ENCODE results near the gene KIF13A. TPM values are rescaled to one million over a fixed set of nuclear protein-coding genes. Genes with fewer than 3 reads are reported as not detected.

The KIF13A gene
- total RNA-seq, 4 donors from 2014 or later: 63.8 to 86.3 (median 78.2) TPM

DNA sequence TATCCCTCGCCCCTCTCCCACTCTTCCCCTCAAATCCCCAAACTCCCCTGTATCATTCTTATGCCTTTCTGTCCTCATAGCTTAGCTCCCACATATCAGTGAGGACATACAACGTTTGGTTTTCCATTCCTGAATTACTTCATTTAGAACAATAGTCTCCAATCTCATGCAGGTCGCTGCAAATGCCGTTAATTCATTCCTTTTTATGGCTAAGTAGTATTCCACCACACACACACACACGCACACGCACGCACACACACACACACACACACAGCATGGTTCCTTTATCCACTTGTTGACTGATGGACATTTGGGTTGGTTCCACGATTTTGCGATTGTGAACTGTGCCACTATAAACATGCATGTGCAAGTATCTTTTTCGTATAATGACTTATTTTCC is 112.7 kb downstream of the KIF13A start:
- WGBS: 83% methylated on average over 10 of the region's 10 CpGs
- TF ChIP-seq, protein P1, sequence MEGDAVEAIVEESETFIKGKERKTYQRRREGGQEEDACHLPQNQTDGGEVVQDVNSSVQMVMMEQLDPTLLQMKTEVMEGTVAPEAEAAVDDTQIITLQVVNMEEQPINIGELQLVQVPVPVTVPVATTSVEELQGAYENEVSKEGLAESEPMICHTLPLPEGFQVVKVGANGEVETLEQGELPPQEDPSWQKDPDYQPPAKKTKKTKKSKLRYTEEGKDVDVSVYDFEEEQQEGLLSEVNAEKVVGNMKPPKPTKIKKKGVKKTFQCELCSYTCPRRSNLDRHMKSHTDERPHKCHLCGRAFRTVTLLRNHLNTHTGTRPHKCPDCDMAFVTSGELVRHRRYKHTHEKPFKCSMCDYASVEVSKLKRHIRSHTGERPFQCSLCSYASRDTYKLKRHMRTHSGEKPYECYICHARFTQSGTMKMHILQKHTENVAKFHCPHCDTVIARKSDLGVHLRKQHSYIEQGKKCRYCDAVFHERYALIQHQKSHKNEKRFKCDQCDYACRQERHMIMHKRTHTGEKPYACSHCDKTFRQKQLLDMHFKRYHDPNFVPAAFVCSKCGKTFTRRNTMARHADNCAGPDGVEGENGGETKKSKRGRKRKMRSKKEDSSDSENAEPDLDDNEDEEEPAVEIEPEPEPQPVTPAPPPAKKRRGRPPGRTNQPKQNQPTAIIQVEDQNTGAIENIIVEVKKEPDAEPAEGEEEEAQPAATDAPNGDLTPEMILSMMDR (IDR thresholded peaks at IDR 0.05): no peak
- TF ChIP-seq POLR2AphosphoS5 (IDR thresholded peaks at IDR 0.05): no peak
- no peak for TF ChIP-seq POLR2A (IDR thresholded peaks at IDR 0.05; ENCODE audit: low read depth)
- no peak for TF ChIP-seq EP300 (IDR thresholded peaks at IDR 0.05)
- H3K4me3 ChIP-seq: no peak overlapping the region
- no peak for DNase-seq (ENCODE audit: extremely low spot score)
- no peaks in the 10 kb centered on the region for H3K9me3 ChIP-seq
- intact Hi-C loops (cut with DNase I): no loop called here
- peaks cover 0 to 4% (median 0%) of the 10 kb centered on the region in 4 donors for H3K36me3 ChIP-seq
- no peaks in the 10 kb centered on the region for H3K27me3 ChIP-seq
- no peak overlapping the region for H3K27ac ChIP-seq (replicated peaks in 1 of 4)
- H3K4me1 ChIP-seq: peaks cover 22 to 61% (median 53%) of the 10 kb centered on the region in 4 donors

DNA sequence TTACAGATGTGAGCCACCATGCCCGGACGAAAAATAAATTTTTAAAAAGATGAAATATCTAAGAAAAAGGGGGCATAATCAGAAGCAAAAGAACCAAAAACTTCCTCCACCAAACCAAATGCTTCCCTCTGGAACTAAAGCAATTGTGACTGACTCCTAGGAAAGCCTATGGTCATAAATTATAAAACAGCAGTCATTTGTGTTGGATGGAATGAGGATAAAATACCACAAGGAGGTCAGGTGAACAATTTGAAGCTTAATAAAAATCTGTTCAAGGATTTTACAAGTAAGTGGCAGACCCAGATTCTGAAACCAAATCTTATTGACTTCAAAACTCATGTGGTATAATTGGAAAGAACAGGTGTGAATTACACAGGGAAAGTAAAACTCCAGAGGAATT is 114.5 kb downstream of the KIF13A start:
- no peaks in the 10 kb centered on the region for H3K27me3 ChIP-seq
- H3K4me1 ChIP-seq: peaks cover 24 to 59% (median 53%) of the 10 kb centered on the region in 4 donors
- DNase-seq (ENCODE audit: extremely low spot score): no peak
- intact Hi-C loops (cut with DNase I): no loop called here
- WGBS: 96% methylated on average over 2 of the region's 2 CpGs
- H3K9me3 ChIP-seq: no peaks in the 10 kb centered on the region
- no peak overlapping the region for H3K4me3 ChIP-seq
- no peak for TF ChIP-seq POLR2A (IDR thresholded peaks at IDR 0.05; ENCODE audit: low read depth)
- TF ChIP-seq POLR2AphosphoS5 (IDR thresholded peaks at IDR 0.05): no peak
- TF ChIP-seq, protein P1 (IDR thresholded peaks at IDR 0.05): no peak
- TF ChIP-seq EP300 (IDR thresholded peaks at IDR 0.05): no peak
- peaks cover 0 to 4% (median 0%) of the 10 kb centered on the region in 4 donors for H3K36me3 ChIP-seq
- H3K27ac ChIP-seq (replicated peaks in 1 of 4): no peak overlapping the region

DNA sequence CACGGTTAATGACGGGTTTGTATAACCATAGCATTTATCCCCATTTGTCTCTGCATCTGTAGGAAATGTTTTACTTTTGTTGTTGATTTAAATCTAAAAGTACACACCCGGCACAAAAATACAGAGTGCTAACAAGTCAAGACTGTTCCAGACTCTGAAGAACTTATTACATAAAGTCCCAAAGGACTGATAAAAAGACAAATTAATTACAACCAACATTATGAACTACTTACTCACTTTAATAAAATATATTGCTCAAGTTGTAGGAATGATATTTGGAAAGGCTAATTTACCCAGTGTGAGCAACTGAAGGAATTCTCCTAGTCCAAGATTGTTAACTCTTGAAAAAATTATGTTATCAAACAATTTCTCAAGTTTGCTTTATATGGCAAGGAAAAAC is 115.6 kb downstream of the KIF13A start:
- H3K27ac ChIP-seq (replicated peaks in 1 of 4): peak overlapping the region in 2 of 4 donors; percentile 7 to 22
- H3K4me1 ChIP-seq: peaks cover 26 to 61% (median 55%) of the 10 kb centered on the region in 4 donors
- TF ChIP-seq EP300 (IDR thresholded peaks at IDR 0.05) (no peak), POLR2A (IDR thresholded peaks at IDR 0.05; ENCODE audit: low read depth) (no peak), POLR2AphosphoS5 (IDR thresholded peaks at IDR 0.05) (no peak)
- TF ChIP-seq, protein P1 (IDR thresholded peaks at IDR 0.05): no peak
- no peak for DNase-seq (ENCODE audit: extremely low spot score)
- WGBS: 86% methylated on average over 3 of the region's 3 CpGs
- peaks cover 0 to 4% (median 0%) of the 10 kb centered on the region in 4 donors for H3K36me3 ChIP-seq
- no peaks in the 10 kb centered on the region for H3K9me3 ChIP-seq
- intact Hi-C loops (cut with DNase I): no loop called here
- H3K4me3 ChIP-seq: no peak overlapping the region
- no peaks in the 10 kb centered on the region for H3K27me3 ChIP-seq

DNA sequence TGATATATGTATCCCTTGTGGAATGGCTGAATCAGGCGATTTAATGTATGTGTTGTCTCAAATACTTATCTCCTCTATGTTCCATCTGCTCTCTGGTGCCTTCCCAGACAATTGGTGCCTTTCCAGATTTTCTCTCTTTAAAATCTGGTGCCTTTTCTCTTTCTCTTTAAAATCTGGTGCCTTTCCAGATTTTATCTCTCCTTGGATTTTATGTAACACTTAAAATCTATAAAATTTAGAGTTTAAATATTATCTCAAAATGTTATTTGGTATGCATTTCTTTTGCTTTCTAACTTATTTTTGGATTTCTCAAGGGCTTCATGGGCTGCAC is 116.3 kb downstream of the KIF13A start:
- no peaks in the 10 kb centered on the region for H3K9me3 ChIP-seq
- DNase-seq (ENCODE audit: extremely low spot score): no peak
- no peak overlapping the region for H3K4me3 ChIP-seq
- intact Hi-C loops (cut with DNase I): no loop called here
- H3K36me3 ChIP-seq: peaks cover 0 to 4% (median 0%) of the 10 kb centered on the region in 4 donors
- WGBS: 96% methylated on average over 1 of the region's 1 CpG
- peaks cover 20 to 60% (median 54%) of the 10 kb centered on the region in 4 donors for H3K4me1 ChIP-seq
- no peaks in the 10 kb centered on the region for H3K27me3 ChIP-seq
- TF ChIP-seq POLR2AphosphoS5 (IDR thresholded peaks at IDR 0.05) (no peak), EP300 (IDR thresholded peaks at IDR 0.05) (no peak), POLR2A (IDR thresholded peaks at IDR 0.05; ENCODE audit: low read depth) (no peak)
- TF ChIP-seq, protein P1 (IDR thresholded peaks at IDR 0.05): no peak
- H3K27ac ChIP-seq (replicated peaks in 1 of 4): peak overlapping the region in 1 of 4 donors; percentile 7
